Uterus (tissue), 2 donors: ENCODE results near the gene HLTF.

Source experiments
- CTCF ChIP-seq, 4 experiments: fragments of 200-600 bp in 2 of 4; fragments of 450-650 bp in 2 of 4; sonication (generic) in 2 of 4; IDR thresholded peaks; one replicate each; pipeline ENCODE4 v1.5.1; 2016 to 2019; ENCODE audit warnings: antibody characterized with exemption in 4 of 4, mild to moderate bottlenecking in 2 of 4, moderate library complexity in 1 of 4
- POLR2A ChIP-seq, 2 donors: fragments of 450-650 bp; IDR thresholded peaks; one replicate each; pipeline ENCODE4 v1.6.1; 2016; ENCODE audit warnings: antibody characterized with exemption in 2 of 2, mild to moderate bottlenecking in 1 of 2, moderate library complexity in 1 of 2

GRCh38 chr3:149061776-149062175 is 24.6 kb downstream of the HLTF start:
- TF ChIP-seq CTCF (IDR thresholded peaks at IDR 0.05) (no peak), POLR2A (IDR thresholded peaks at IDR 0.05) (no peak)
